HCT116 (cell line): Measurements from ENCODE around the gene WNK2. TPM values are rescaled to one million over a fixed set of nuclear protein-coding genes. Genes with fewer than 3 reads are reported as not detected.

ENCODE experiments used
- ATAC-seq: fragments of 200-7000 bp; cut with Tn5 transposase; 2 replicates; pipeline ENCODE4 v1.9.1; 2020; ENCODE audit warnings: mild to moderate bottlenecking, moderate library complexity
- BruUV-seq: library from RNA; stranded (reverse); fragments of 400-500 nt; replicated peaks from 2 replicates; lab custom pipeline; 2021; lab: Mats Ljungman, UMichigan
- CTCF ChIA-PET: fragments of 300-600 bp; sonication (Branson Sonifier 250); formaldehyde crosslinking; loops from one replicate; lab custom pipeline; 2021; ENCODE audit warnings: antibody characterized with exemption; lab: Charles Lee
- POLR2A ChIA-PET: fragments of 300-600, 350-600 bp; sonication (Branson Sonifier 250); formaldehyde crosslinking; loops from one replicate; lab custom pipeline; 2021; ENCODE audit warnings: antibody characterized with exemption; lab: Charles Lee
- RAD21 ChIA-PET, 2 experiments: fragments of 300-600 bp; sonication (Branson Sonifier 250); formaldehyde crosslinking; loops; one replicate each; lab custom pipeline; 2023; ENCODE audit warnings: low total read pairs in 2 of 2; ENCODE audit not compliant: uncharacterized antibody in 2 of 2, unreplicated experiment in 2 of 2, low non-redundant PET in 1 of 2; lab: Charles Lee
- DNase-seq: peaks from one replicate; pipeline ENCODE4 v3.0.0-alpha.2; 2010; ENCODE audit warnings: low read depth, low spot score
- H2AFZ ChIP-seq: fragments of 200-600 bp; shearing (Covaris generic), sonication (generic); 2 replicates; pipeline ENCODE4 v1.6.1; 2017; ENCODE audit warnings: low read depth, mixed run types, mixed read lengths, antibody characterized with exemption, low read length; ENCODE audit not compliant: poor library complexity, severe bottlenecking
- H3K27ac ChIP-seq: 2 replicates; pipeline ENCODE4 v1.5.1; 2012; ENCODE audit warnings: low read depth, low read length
- H3K27me3 ChIP-seq: fragments of 200-600 bp; sonication (generic); 2 replicates; pipeline ENCODE4 v1.6.1; 2016; ENCODE audit warnings: mixed run types, low read length, mixed read lengths; ENCODE audit not compliant: insufficient read depth
- H3K36me3 ChIP-seq, 2 experiments: fragments of 200-500 bp in 1 of 2; fragments of 200-600 bp in 1 of 2; sonication (Bioruptor generic) in 1 of 2; sonication (generic) in 1 of 2; 2 replicates each; pipeline versions ENCODE4 v1.5.1 to v1.6.1; 2014 to 2016; ENCODE audit warnings: low read length in 2 of 2, inconsistent platforms in 1 of 2, mixed read lengths in 1 of 2, mixed run types in 1 of 2; ENCODE audit not compliant: insufficient read depth in 2 of 2, control insufficient read depth in 1 of 2
- H3K4me1 ChIP-seq, 2 experiments: fragments of 200-600 bp in 1 of 2; sonication (generic) in 1 of 2; 2 replicates each; pipeline versions ENCODE4 v1.5.1 to v1.6.1; 2012 to 2017; ENCODE audit warnings: low read length in 2 of 2, inconsistent platforms in 1 of 2, mild to moderate bottlenecking in 1 of 2, mixed read lengths in 1 of 2, mixed run types in 1 of 2, moderate library complexity in 1 of 2; ENCODE audit not compliant: insufficient read depth in 2 of 2, control insufficient read depth in 1 of 2
- H3K4me2 ChIP-seq: fragments of 200-600 bp; sonication (generic); 2 replicates; pipeline ENCODE4 v1.6.1; 2017; ENCODE audit warnings: mixed run types, low read length, mixed read lengths
- H3K4me3 ChIP-seq, 2 experiments: fragments of 200-600 bp in 1 of 2; sonication (generic) in 1 of 2; replicated peaks in 1 of 2; 2 replicates each; pipeline ENCODE4 v1.5.1; 2011 to 2016; ENCODE audit warnings: low read length in 2 of 2, control low read depth in 1 of 2, low read depth in 1 of 2, mild to moderate bottlenecking in 1 of 2, mixed read lengths in 1 of 2, mixed run types in 1 of 2
- H3K79me2 ChIP-seq: fragments of 200-600 bp; sonication (generic); 2 replicates; pipeline ENCODE4 v1.6.1; 2017; ENCODE audit warnings: mild to moderate bottlenecking, mixed run types, low read length, moderate library complexity, mixed read lengths; ENCODE audit not compliant: insufficient read depth
- H3K9ac ChIP-seq: fragments of 200-600 bp; sonication (generic); 2 replicates; pipeline ENCODE4 v1.6.1; 2016; ENCODE audit warnings: low read length, mixed read lengths
- H3K9me2 ChIP-seq: fragments of 200-600 bp; sonication (generic), shearing (Covaris generic); 2 replicates; pipeline ENCODE4 v1.6.1; 2017; ENCODE audit warnings: mixed run types, mild to moderate bottlenecking, moderate library complexity; ENCODE audit not compliant: insufficient read depth
- H3K9me3 ChIP-seq, 2 experiments: fragments of 200-500 bp in 1 of 2; fragments of 200-600 bp in 1 of 2; sonication (Bioruptor generic) in 1 of 2; sonication (generic) in 1 of 2; 2 replicates each; pipeline ENCODE4 v1.6.1; 2014 to 2017; ENCODE audit warnings: low read length in 2 of 2, mixed read lengths in 2 of 2, inconsistent platforms in 1 of 2, low read depth in 1 of 2, mild to moderate bottlenecking in 1 of 2, mixed run types in 1 of 2, moderate library complexity in 1 of 2; ENCODE audit not compliant: control insufficient read depth in 1 of 2, insufficient read depth in 1 of 2
- H4K20me1 ChIP-seq: fragments of 200-600 bp; sonication (generic), shearing (Covaris generic); 2 replicates; pipeline ENCODE4 v1.6.1; 2017; ENCODE audit warnings: mixed run types, mild to moderate bottlenecking, moderate library complexity; ENCODE audit not compliant: insufficient read depth
- CBX3 ChIP-seq: IDR thresholded peaks from 2 replicates; pipeline ENCODE4 v1.6.1; 2012; ENCODE audit warnings: low read depth
- ELF1 ChIP-seq: IDR thresholded peaks from 2 replicates; pipeline ENCODE4 v1.6.1; 2012; ENCODE audit warnings: low read depth, borderline replicate concordance
- POLR2AphosphoS5 ChIP-seq: IDR thresholded peaks from 2 replicates; pipeline ENCODE4 v1.6.1; 2011; ENCODE audit warnings: mild to moderate bottlenecking, low read depth, low read length, moderate library complexity
- ZFX ChIP-seq: fragments of 450-650 bp; IDR thresholded peaks from 2 replicates; pipeline ENCODE4 v1.6.1; 2017
- intact Hi-C: fragments of 100-400 bp; cut with micrococcal nuclease; formaldehyde crosslinking; loops from 2 replicates; pipeline ENCODE4 v1.10.0; 2022
- total RNA-seq: library from RNA; stranded (reverse); gene quantifications from one replicate; pipeline ENCODE4 v1.2.1, GENCODE V29; 2021; ENCODE audit not compliant: unreplicated experiment

The WNK2 gene
- total RNA-seq, 1 experiment from 2014 or later = 24.4 TPM

DNA sequence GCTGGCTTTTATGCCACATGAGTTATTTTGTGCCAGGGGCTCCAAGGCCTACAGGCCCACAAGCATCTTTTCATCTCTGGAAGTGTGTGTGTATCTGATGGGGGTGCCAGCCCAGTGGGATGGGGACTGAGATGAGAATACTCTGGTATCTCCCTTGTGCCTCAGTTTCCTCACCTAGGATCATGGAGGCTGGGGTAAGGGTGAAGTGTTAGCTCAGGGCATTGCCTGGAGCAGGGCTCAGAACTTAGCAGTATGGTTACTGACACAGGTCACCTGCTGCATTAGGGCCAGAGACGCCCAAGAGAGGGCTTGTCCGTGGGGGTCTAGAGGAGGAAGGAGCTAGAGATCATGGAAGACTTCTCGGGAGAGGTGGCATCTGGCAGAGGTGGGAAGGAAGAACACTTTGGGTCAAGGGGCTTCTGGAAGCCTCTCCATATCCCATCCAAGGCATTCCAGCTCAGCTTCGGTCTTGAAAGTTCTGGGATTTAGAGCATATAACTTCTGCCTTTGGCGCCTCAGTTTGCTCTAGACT is 742 bp upstream of the WNK2 start (continued):
- TF ChIP-seq POLR2AphosphoS5 = no peak
- no peak for TF ChIP-seq ELF1
- TF ChIP-seq, all 23 proteins: peak for 0

DNA sequence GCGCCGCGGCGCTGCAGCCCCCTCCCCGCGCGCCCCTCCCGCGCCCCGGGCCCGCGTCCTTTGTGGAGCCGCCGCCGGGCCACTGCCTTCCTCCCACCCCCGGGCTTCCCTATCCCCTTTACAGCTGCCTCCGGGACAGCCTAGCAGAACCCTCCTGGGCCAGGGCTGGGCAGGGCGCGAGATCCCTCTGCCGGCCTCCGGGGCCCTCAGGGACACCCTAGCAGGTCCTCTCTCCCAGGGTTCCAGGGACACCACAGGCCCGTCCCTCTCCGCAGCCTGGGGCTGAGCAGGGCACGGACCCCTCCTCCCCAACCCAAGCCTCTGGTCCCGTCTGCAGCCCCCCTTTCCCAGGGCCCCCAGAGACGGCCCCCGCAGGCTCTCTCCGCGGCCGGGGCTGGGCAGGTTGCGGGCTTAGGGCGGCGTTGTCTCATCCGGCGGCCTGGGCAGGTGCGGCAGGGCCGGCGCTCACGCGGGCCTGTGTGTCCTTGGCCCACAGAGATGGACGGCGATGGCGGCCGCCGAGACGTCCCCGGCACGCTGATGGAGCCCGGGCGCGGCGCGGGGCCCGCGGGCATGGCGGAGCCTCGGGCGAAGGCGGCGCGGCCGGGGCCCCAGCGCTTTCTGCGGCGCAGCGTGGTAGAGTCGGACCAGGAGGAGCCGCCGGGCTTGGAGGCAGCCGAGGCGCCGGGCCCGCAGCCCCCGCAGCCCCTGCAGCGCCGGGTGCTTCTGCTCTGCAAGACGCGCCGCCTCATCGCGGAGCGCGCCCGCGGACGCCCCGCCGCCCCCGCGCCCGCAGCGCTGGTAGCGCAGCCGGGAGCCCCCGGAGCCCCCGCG is 710 bp downstream of the WNK2 start:
- Histone ChIP-seq H3K9me3 (no peaks in the 10 kb centered on the region), H3K79me2 (peaks cover 28% of the 10 kb centered on the region; the same call in 1 of the 2 replicates), H3K4me2 (peak overlapping the region; percentile 93), H3K27ac (peak overlapping the region; percentile 47; the same call in 1 of the 2 replicates), H4K20me1 (no peaks in the 10 kb centered on the region), H3K36me3 (no peaks in the 10 kb centered on the region; a peak in 1 of 4 replicates), H3K27me3 (no peaks in the 10 kb centered on the region), H3K4me3 (peak overlapping the region; percentile 52 to 68), H3K9ac (peak overlapping the region; percentile 73), H3K9me2 (no peaks in the 10 kb centered on the region), H3K4me1 (peaks cover 5 to 13% of the 10 kb centered on the region in 2 experiments), H2AFZ (no peak overlapping the region)
- ChIA-PET POLR2A (no interaction called here), RAD21 (no interaction called here), CTCF (no interaction called here)
- TF ChIP-seq ZFX (0 out of 2 replicates have a peak, but pooled peaks have one; percentile 39), CBX3 (no peak)
- peak; percentile 67 for ATAC-seq
- BruUV-seq = no TSS peak
- no peak for DNase-seq
- intact Hi-C loops = no loop called here
